ENCODE data around the gene SRRD.

GRCh38 chr22:26536762-26537134, 53.1 kb downstream of the SRRD start:
- TF ChIP-seq EZH2 (IDR thresholded peaks at IDR 0.05) (no peak), POLR2AphosphoS5 (IDR thresholded peaks at IDR 0.05; ENCODE audit: borderline replicate concordance, low read depth, low read length) (no peak)

Measured in SK-N-MC (cell line).